ENCODE data around the gene LSAMP.

GRCh38 chr3:115915061-115915460 lies 530.2 kb downstream of the LSAMP start:
- TF ChIP-seq CTCF (IDR thresholded peaks at IDR 0.05), result no peak
- TF ChIP-seq POLR2A (IDR thresholded peaks at IDR 0.05), result no peak

Data from lower leg skin (tissue), 3 donors.